OCI-LY3 (cell line): Measurements from ENCODE around the gene EYA2.

Source experiments
- H2AFZ ChIP-seq: fragments of 200-600, 300-600 bp; shearing (Covaris generic); 2 replicates; pipeline ENCODE4 v1.6.0; 2014; ENCODE audit warnings: antibody characterized with exemption, low read depth, low read length
- H3K27ac ChIP-seq: fragments of 200-600, 300-600 bp; sonication (generic); 2 replicates; pipeline ENCODE4 v1.5.1; 2014; ENCODE audit warnings: mild to moderate bottlenecking, low read length, moderate library complexity, mixed read lengths
- H3K27me3 ChIP-seq: fragments of 200-600, 300-600 bp; sonication (generic); 2 replicates; pipeline ENCODE4 v1.6.1; 2014; ENCODE audit warnings: low read depth, low read length, mixed read lengths
- H3K36me3 ChIP-seq: fragments of 200-600, 300-600 bp; sonication (generic); replicated peaks from 2 replicates; pipeline ENCODE3; 2014; ENCODE audit warnings: low read depth, low read length, mixed read lengths
- H3K4me1 ChIP-seq: fragments of 300-600, 200-600 bp; sonication (generic); 2 replicates; pipeline ENCODE4 v1.6.1; 2014; ENCODE audit warnings: low read length, mixed read lengths
- H3K4me2 ChIP-seq: fragments of 200-600, 300-600 bp; sonication (generic); 2 replicates; pipeline ENCODE4 v1.6.1; 2014; ENCODE audit warnings: low read length, mixed read lengths
- H3K4me3 ChIP-seq: fragments of 300-600, 200-600 bp; sonication (generic); 2 replicates; pipeline ENCODE4 v1.5.1; 2014; ENCODE audit warnings: antibody characterized with exemption, mild to moderate bottlenecking, low read length, moderate library complexity
- H3K79me2 ChIP-seq: fragments of 300-600, 200-600 bp; shearing (Covaris generic); 2 replicates; pipeline ENCODE4 v1.6.1; 2014; ENCODE audit warnings: mild to moderate bottlenecking, low read length, mixed read lengths
- H3K9ac ChIP-seq: fragments of 300-600, 200-600 bp; shearing (Covaris generic); 2 replicates; pipeline ENCODE4 v1.6.0; 2014; ENCODE audit warnings: mild to moderate bottlenecking, low read length, moderate library complexity
- H3K9me3 ChIP-seq: fragments of 200-600, 300-600 bp; shearing (Covaris generic); 2 replicates; pipeline ENCODE4 v1.6.1; 2014; ENCODE audit warnings: low read length, mixed read lengths; ENCODE audit not compliant: insufficient read depth
- H4K20me1 ChIP-seq: fragments of 200-600, 300-600 bp; sonication (generic); 2 replicates; pipeline ENCODE4 v1.6.1; 2016; ENCODE audit warnings: low read length, mixed read lengths; ENCODE audit not compliant: insufficient read depth
- CTCF ChIP-seq: fragments of 200-600, 300-600 bp; sonication (generic); IDR thresholded peaks from 2 replicates; pipeline ENCODE4 v1.5.1; 2014; ENCODE audit warnings: antibody characterized with exemption, low read length, low read depth
- EZH2phosphoT487 ChIP-seq: fragments of 200-600 bp; shearing (Covaris generic); IDR thresholded peaks from 2 replicates; pipeline ENCODE4 v1.6.1; 2018; ENCODE audit warnings: antibody characterized with exemption, mixed run types, low read depth

EYA2 gene

GRCh38 chr20:46967646-46968045 lies 73.0 kb downstream of the EYA2 start:
- no peak overlapping the region for H3K27ac ChIP-seq
- H4K20me1 ChIP-seq: no peaks in the 10 kb centered on the region
- H3K4me2 ChIP-seq: no peak overlapping the region
- 0 out of 2 replicates have a peak, but pooled peaks cover 3% of the 10 kb centered on the region for H3K4me1 ChIP-seq
- H3K4me3 ChIP-seq: no peak overlapping the region
- no peak overlapping the region for H2AFZ ChIP-seq
- no peak for TF ChIP-seq CTCF
- no peak for TF ChIP-seq EZH2phosphoT487
- no peaks in the 10 kb centered on the region for H3K36me3 ChIP-seq
- H3K79me2 ChIP-seq: no peaks in the 10 kb centered on the region
- peaks cover 8% of the 10 kb centered on the region for H3K27me3 ChIP-seq
- H3K9ac ChIP-seq: no peak overlapping the region
- H3K9me3 ChIP-seq: no peaks in the 10 kb centered on the region

GRCh38 chr20:46970937-46971630 lies 76.4 kb downstream of the EYA2 start:
- peak overlapping the region; percentile 66 for H3K4me3 ChIP-seq
- H3K9me3 ChIP-seq: no peaks in the 10 kb centered on the region
- H3K4me2 ChIP-seq: peak overlapping the region; percentile 68
- H3K4me1 ChIP-seq: 0 out of 2 replicates have a peak, but pooled peaks cover 7% of the 10 kb centered on the region
- H3K36me3 ChIP-seq: no peaks in the 10 kb centered on the region
- TF ChIP-seq EZH2phosphoT487 (no peak), CTCF (no peak)
- H3K79me2 ChIP-seq: no peaks in the 10 kb centered on the region
- H3K27ac ChIP-seq: no peak overlapping the region
- H2AFZ ChIP-seq: peak overlapping the region; percentile 89
- no peaks in the 10 kb centered on the region for H4K20me1 ChIP-seq
- H3K9ac ChIP-seq: no peak overlapping the region
- H3K27me3 ChIP-seq: peaks cover 24% of the 10 kb centered on the region

- Histone ChIP-seq H3K4me1 (0 out of 2 replicates have a peak, but pooled peaks cover 7% of the 10 kb centered on the region), H3K27ac (no peak overlapping the region), H3K9ac (no peak overlapping the region), H3K4me2 (peak overlapping the region; percentile 6; the same call in 1 of the 2 replicates), H4K20me1 (no peaks in the 10 kb centered on the region), H3K79me2 (no peaks in the 10 kb centered on the region), H3K27me3 (peaks cover 24% of the 10 kb centered on the region), H3K36me3 (no peaks in the 10 kb centered on the region), H3K4me3 (no peak overlapping the region), H3K9me3 (no peaks in the 10 kb centered on the region), H2AFZ (no peak overlapping the region; the same call in 1 of the 2 replicates)
- TF ChIP-seq CTCF: no peak
- TF ChIP-seq EZH2phosphoT487: no peak
Measured at GRCh38 chr20:46973766-46974165, 79.1 kb downstream of the EYA2 start.

GRCh38 chr20:46974669-46975434 lies 80.2 kb downstream of the EYA2 start:
- Histone ChIP-seq H3K36me3 (no peaks in the 10 kb centered on the region), H3K4me1 (0 out of 2 replicates have a peak, but pooled peaks cover 7% of the 10 kb centered on the region), H4K20me1 (no peaks in the 10 kb centered on the region), H3K4me2 (no peak overlapping the region), H3K4me3 (no peak overlapping the region), H2AFZ (no peak overlapping the region), H3K27me3 (peaks cover 24% of the 10 kb centered on the region), H3K27ac (no peak overlapping the region), H3K9ac (no peak overlapping the region), H3K79me2 (no peaks in the 10 kb centered on the region), H3K9me3 (no peaks in the 10 kb centered on the region)
- TF ChIP-seq EZH2phosphoT487: no peak
- no peak for TF ChIP-seq CTCF
